GM18517 (cell line): Measurements from ENCODE around the gene CARD6.
A peak's percentile ranks its signal among the peaks of the same experiment; 100 is the strongest.
"Not testable (repeated sequence)": the region's sequence is repeated elsewhere in the genome, so short reads cannot be mapped to it uniquely, and the experiment has no call there.

Source experiments
- ATAC-seq: cut with Tn5 transposase; IDR thresholded peaks from one replicate; pipeline ENCODE4 v1.9.1; 2021; ENCODE audit warnings: mild to moderate bottlenecking, moderate library complexity; ENCODE audit not compliant: unreplicated experiment

CARD6 gene

DNA sequence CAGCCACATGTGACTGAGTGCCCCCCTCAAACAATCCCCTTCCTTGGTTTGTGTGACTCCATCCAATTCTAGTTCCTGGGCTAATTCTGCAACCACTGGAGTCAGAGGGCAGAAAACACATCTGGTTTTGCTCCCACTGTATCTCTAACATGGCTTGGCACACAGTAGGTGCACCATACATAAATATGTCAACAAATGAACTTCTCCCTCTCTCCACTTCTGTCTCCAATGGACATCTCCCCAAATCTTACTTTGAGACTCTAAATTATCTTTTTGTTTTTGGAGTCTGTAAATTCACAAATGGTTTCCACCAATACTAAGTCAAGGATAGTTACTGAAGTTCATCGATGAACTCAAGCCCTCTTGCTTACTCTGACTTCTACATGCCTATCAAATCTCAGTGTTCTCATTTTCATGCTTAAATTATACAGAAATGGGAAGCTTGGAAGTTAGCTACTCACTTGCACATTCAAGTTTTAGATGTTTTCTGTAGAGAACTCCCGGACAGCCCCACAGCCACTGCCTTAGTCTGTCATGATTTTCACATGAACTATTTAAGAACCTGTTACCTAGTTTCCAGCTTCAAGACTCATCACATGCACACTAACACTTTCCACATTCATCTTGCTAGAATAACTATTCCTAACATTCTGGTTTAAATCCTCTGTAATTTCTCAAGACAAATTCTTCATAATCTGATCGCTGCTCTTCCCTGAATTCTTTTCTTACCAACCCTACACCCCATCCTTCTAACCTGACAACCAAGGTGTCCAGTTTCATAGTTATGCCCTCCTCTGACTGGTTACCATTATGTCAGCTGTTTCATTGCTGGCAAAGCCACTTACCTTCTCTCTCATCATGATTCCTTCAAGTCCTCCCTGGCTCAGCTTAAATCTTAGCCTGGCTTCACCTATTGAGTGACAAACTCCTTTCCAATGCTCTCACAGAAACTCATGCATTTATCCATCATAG, 12.2 kb upstream of the CARD6 start:
- no peak for ATAC-seq

DNA sequence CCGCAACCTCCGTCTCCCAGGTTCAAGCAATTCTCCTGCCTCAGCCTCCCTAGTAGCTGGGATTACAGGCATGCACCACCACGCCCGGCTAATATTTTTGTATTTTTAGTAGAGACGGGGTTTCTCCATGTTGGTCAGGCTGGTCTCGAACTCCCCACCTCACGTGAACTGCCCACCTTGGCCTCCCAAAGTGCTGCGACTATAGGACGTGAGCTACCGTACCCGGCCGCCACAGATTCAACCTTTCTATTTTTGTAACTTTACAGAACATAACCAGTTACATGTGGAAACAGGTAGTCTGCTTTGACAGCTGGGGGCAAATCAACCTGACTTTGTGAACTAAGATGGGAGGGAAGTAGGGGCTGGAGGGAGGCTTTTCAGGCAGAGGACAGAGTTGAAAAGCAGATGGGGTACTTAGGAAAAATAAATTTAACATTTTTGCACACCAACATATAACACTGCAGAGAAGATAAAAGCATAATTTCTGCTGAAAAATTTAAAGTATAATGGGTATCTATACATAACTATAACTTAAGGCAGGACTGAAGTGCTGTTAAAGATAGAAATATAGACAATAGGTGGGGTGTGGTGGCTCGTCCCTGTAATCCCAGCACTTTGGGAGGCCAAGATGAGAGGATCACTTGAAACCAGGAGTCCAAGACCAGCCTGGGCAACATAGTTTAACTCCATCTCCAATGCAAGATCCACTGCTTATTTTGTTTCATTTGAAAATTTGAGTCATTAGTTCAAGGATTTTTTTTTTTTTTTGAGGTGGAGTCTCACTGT, 11.2 kb upstream of the CARD6 start:
- ATAC-seq: no peak

DNA sequence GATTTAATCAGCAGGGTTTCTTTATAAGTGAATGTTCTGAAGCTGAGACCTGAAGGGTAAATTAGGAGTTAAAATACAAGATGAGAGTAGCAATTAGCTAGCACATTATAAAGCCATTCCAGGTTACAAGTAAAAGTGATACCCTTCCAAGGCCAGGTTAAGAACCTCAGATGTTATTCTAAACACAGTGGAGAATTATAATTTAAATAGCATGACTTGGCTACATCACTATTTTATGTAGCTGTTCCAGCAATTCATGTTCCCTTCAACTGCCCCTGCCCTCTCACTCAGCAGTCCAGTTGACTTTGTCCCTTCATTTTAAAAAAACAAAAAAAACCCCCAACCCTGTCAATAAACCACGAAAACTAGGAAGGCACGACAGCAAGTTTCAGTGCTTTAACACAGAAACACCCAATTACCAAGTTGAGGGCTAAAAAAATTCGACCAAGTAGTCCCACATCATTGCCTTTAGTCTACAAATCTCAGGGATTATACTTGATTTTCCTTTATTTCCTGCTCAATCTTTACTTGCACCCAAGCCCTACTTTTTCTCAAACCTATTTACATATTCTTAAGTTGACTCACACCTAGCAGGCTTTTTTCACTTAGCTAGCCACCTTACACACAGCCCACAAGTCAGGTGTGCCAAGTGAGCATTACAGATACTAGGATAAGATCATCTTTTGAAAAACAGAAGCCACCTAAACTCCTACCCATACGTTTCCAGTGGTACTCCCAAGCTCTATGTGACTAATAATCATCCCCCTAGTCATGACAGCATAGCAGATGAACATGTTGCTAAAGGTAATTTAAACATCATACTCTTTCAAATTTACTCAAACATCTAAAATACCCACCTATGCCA, 9.6 kb upstream of the CARD6 start:
- ATAC-seq: no peak

GRCh38 chr5:40832345-40832744, 8.8 kb upstream of the CARD6 start:
- no peak for ATAC-seq

DNA sequence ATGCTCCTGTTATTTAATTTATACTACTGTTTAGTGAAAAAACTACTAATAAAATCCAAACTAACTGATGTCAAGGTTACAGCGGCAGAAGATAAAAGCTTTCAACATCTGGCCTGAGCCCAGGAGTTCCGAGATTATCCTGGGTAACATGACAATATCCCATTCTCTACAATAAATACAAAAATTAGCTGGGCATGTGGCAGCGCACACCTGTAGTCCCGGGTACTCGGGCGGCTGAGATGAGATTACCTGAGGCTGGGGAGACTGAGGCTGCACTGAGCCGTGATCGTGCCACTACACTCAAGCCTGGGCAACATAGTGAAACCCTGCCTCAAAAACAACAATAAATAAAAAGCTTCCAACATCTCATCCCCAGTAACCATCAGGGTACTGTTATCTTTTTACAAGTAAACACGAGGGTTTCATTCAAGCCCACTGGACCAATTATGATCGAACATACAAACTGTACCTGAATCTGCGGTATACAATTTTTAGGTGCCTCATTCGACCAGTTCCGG, 7.4 kb upstream of the CARD6 start:
- no peak for ATAC-seq

DNA sequence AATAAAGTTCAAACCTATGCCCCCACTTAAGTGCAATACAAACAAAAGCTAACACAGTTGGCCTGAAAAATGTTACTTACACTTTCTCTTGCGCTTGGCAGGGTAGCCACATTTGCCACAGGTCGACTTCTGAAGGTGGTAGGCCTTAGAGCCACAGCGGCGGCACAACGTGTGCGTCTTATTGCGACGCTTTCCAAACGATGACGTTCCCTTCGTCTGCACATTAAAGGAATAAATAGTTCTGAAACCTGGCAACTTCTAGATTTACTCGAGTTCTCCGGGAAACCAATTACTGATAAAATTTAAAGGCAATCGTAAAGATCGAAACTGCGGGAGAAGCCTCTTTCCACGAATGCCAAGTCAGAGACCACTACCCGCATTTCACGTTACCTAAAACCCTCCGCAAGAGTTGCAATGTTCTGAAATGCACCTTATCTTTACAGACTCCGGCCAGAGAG, 6.7 kb upstream of the CARD6 start:
- ATAC-seq: no peak

GRCh38 chr5:40834849-40835787, 6.0 kb upstream of the CARD6 start, which contains the start of gene RPL37:
TSS of gene RPL37 (minus strand) at chr5:40835222. CDS start at chr5:40835185, 37 bp downstream.
- peak; percentile 99 for ATAC-seq

GRCh38 chr5:40838086-40838485, 3.1 kb upstream of the CARD6 start:
- ATAC-seq: no peak

DNA sequence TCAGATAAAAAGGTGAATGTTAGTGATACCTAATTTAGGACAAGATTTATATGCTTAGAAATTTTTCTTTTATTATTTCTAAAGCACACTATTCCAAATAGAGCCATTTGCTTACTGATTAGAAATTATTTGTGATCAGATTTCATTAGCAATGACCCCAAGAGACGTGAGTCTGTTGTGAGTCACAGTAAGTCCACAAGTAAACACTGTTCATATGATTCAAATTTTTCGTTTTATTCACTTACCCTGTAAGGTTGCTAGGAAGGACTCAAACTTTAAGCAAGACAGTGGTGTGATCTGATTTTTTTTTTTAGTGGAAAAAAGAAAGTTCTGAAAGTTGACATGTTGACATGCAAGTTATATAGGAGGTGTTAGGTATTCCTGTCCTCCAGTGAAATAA, 1.2 kb downstream of the CARD6 start:
- ATAC-seq: no peak

GRCh38 chr5:40844565-40844964, 3.4 kb downstream of the CARD6 start:
- no peak for ATAC-seq

DNA sequence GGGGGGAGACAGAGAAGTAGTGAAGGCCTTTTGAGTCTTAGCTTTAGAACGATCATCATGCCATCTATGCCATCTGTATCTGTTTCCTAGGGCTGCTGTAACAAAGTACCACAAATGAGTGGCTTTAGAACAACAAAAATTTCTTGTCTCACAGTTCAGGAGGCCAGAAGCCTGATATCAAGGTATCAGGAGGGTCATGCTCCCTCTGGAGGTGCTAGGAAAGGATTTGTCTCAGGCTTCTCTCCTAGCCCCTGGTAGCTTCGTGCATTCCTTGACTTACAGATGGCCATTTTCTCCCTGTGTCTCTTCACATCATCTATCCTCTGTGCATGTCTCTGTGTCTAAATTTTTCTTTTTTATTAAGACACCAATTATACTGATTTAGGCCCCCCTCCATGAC, 5.2 kb downstream of the CARD6 start:
- ATAC-seq: no peak

- ATAC-seq: no peak
Observed at GRCh38 chr5:40847525-40847924, 6.4 kb downstream of the CARD6 start.

DNA sequence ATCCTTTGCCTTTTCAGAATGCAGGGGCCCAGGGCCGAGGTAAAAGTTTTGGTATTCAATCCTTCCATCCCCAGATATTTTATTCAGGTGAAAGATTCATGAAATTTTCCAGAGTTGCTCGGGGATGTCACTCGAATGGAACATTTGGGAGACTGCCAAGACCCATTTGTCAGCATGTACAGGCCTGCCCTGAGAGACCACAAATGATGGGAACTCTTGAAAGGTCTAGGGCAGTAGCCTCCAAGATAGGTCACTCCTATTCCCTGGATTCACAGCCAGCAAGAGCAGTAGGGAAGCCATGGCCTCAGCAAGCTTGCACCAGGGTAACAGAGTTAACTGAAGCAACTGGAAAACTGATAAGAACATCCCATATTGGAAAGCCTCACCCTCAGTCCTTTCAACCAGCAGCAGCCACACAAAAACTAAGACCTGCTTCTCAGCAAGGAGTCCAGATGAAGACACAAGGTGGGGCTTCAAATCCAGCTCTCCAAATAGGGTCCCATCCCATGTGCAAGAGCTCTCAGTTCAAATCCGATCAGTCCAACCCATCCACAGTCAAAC, 12.5 kb downstream of the CARD6 start:
- no peak for ATAC-seq

- ATAC-seq: no peak
Observed at GRCh38 chr5:40860711-40861110, 19.5 kb downstream of the CARD6 start.

DNA sequence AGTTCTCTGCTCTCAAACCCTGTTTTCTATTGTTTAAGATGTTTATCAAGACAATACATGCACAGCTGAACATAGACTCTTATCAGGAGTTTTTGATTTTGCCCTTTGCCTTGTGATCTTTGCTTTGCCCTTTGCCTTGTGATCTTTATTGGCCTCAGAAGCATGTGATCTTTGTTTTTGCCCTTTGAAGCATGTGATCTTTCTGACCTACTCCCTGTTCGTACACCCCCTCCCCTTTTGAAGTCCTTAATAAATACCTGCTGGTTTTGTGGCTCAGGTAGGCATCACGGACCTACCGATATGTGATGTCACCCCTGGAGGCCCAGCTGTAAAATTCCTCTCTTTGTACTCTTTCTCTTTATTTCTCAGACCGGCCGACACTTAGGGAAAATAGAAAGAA, 23.8 kb downstream of the CARD6 start:
- ATAC-seq: not testable (repeated sequence)

DNA sequence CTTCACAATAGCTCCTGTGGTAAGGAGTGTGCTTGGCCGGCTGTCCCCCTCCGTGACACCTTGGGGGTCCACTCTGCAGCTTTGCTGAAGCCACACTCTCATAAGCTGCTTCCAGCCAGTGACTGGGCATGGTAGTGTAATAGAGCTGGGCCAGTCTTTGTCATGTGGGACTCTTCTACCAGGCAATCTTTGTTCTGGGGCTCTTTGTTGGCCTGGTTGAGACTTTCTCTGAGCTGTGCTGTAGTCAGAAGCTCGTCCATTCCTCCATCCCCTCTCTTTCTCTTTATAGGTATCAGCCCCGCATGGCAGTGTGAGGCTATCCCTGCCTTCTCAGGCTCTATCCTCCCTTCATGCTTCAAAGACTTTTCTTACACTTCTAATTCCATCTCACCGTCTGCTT, 25.7 kb downstream of the CARD6 start:
- no peak for ATAC-seq

DNA sequence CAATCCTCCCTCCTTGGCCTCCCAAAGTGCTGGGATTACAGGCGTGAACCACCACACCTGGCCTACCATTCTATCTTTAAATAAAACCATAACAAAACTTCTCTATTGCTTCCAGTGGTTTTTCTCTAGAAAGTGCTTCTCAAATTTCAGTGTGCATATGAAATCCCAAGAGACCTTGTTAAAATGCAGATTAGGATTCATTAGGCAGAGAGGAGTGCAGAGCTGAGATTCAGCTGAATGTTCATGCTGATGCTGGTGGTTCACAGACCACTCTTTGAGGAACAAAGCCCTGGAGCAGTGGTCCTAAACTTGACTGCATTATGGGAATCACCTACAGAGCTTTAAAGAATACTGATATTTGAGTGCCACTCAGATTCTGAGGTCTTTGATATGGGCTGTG, 28.2 kb downstream of the CARD6 start:
- ATAC-seq: no peak

- ATAC-seq: no peak
Observed at GRCh38 chr5:40871177-40871576, 30.0 kb downstream of the CARD6 start.

DNA sequence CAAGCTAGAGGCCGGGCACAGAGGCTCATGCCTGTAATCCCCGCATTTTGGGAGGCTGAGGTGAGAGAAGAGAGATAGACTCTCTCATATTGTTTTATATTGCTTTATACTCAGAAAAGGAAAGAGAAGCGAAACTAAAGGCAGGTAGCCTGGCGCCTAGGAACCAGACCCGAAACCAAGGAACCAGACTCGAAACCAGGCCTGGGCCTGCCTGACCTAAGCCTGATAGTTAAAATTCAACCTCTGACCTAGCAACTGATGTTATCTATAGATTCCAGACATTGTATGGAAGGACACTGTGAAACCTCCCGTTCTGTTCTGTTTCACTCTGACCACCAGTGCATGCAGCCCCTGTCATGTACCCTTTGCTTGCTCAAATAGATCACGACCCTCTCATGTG, 31.1 kb downstream of the CARD6 start:
- not testable (repeated sequence) for ATAC-seq
